Calu3 (cell line): ENCODE results near the gene PORCN. TPM values are rescaled to one million over a fixed set of nuclear protein-coding genes. Genes with fewer than 3 reads are reported as not detected.

ENCODE experiments used
- BruUV-seq: library from RNA; stranded (reverse); fragments of 400-500 nt; replicated peaks from 2 replicates; lab custom pipeline; 2021; lab: Mats Ljungman, UMichigan
- CTCF ChIA-PET: fragments of 300-600 bp; sonication (Branson Sonifier 250); formaldehyde crosslinking; loops from one replicate; lab custom pipeline; 2022; ENCODE audit warnings: antibody characterized with exemption; lab: Charles Lee
- DNase-seq: peaks from one replicate; pipeline ENCODE4 v3.0.0; 2022
- H3K27ac Mint-ChIP-seq: one replicate; pipeline ENCODE4 v1.8.0; 2022; ENCODE audit warnings: mixed read lengths; ENCODE audit not compliant: unreplicated experiment
- H3K27me3 Mint-ChIP-seq: one replicate; pipeline ENCODE4 v1.8.0; 2022; ENCODE audit warnings: mixed read lengths; ENCODE audit not compliant: unreplicated experiment
- H3K36me3 Mint-ChIP-seq: one replicate; pipeline ENCODE4 v1.8.0; 2022; ENCODE audit warnings: mild to moderate bottlenecking, moderate library complexity, mixed read lengths; ENCODE audit not compliant: insufficient read depth, unreplicated experiment
- H3K4me1 Mint-ChIP-seq: one replicate; pipeline ENCODE4 v1.8.0; 2022; ENCODE audit warnings: mild to moderate bottlenecking, low read depth, mixed read lengths; ENCODE audit not compliant: unreplicated experiment
- H3K4me3 Mint-ChIP-seq: one replicate; pipeline ENCODE4 v1.8.0; 2022; ENCODE audit warnings: mild to moderate bottlenecking, low read depth, moderate library complexity, mixed read lengths; ENCODE audit not compliant: unreplicated experiment
- H3K9me3 Mint-ChIP-seq: one replicate; pipeline ENCODE4 v1.8.0; 2022; ENCODE audit warnings: low read depth, mixed read lengths; ENCODE audit not compliant: unreplicated experiment
- intact Hi-C: fragments of 100-400 bp; cut with micrococcal nuclease; formaldehyde crosslinking; loops from one replicate; pipeline ENCODE4 v1.10.0; 2022; ENCODE audit not compliant: unreplicated experiment
- total RNA-seq: library from RNA; stranded (reverse); gene quantifications from 2 replicates; pipeline ENCODE4 v1.2.3, GENCODE V29; 2022
- TF ChIP-seq, protein P1 (sequence below): fragments of 200-600 bp; IDR thresholded peaks from one replicate; pipeline ENCODE4 v1.8.0; 2022; ENCODE audit warnings: antibody characterized with exemption; ENCODE audit not compliant: unreplicated experiment

PORCN gene
- total RNA-seq, 1 experiment from 2014 or later, result 19.3 TPM

DNA sequence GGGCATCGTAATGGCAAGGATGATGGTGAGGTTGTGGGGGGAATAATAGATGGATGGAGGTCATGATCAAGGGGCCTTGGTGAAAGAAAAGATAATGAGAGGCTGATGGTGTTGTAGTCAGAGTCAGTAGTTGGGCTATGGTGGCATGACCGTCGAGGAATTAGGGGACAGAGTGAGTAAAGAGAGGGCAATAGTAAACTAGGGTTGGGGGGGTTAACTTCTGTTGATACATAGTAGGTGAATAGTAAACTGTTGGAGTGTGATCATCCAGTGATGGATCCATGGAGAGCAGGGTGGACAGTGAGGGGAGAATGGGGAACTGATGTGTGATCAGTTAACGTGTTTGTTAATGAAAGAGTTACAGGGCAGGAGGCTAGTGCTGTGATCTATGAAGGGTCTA, 31.9 kb upstream of the PORCN start:
- peaks cover 57% of the 10 kb centered on the region for H3K36me3 Mint-ChIP-seq
- peak overlapping the region; percentile 78 for H3K4me3 Mint-ChIP-seq
- TF ChIP-seq, protein P1, sequence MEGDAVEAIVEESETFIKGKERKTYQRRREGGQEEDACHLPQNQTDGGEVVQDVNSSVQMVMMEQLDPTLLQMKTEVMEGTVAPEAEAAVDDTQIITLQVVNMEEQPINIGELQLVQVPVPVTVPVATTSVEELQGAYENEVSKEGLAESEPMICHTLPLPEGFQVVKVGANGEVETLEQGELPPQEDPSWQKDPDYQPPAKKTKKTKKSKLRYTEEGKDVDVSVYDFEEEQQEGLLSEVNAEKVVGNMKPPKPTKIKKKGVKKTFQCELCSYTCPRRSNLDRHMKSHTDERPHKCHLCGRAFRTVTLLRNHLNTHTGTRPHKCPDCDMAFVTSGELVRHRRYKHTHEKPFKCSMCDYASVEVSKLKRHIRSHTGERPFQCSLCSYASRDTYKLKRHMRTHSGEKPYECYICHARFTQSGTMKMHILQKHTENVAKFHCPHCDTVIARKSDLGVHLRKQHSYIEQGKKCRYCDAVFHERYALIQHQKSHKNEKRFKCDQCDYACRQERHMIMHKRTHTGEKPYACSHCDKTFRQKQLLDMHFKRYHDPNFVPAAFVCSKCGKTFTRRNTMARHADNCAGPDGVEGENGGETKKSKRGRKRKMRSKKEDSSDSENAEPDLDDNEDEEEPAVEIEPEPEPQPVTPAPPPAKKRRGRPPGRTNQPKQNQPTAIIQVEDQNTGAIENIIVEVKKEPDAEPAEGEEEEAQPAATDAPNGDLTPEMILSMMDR, result no peak
- H3K27me3 Mint-ChIP-seq, result no peaks in the 10 kb centered on the region
- H3K27ac Mint-ChIP-seq, result peak overlapping the region; percentile 97
- intact Hi-C loops, result no loop called here
- CTCF ChIA-PET, result no interaction called here
- BruUV-seq, result no TSS peak
- no peak for DNase-seq
- H3K9me3 Mint-ChIP-seq, result no peaks in the 10 kb centered on the region
- H3K4me1 Mint-ChIP-seq, result peaks cover 32% of the 10 kb centered on the region

DNA sequence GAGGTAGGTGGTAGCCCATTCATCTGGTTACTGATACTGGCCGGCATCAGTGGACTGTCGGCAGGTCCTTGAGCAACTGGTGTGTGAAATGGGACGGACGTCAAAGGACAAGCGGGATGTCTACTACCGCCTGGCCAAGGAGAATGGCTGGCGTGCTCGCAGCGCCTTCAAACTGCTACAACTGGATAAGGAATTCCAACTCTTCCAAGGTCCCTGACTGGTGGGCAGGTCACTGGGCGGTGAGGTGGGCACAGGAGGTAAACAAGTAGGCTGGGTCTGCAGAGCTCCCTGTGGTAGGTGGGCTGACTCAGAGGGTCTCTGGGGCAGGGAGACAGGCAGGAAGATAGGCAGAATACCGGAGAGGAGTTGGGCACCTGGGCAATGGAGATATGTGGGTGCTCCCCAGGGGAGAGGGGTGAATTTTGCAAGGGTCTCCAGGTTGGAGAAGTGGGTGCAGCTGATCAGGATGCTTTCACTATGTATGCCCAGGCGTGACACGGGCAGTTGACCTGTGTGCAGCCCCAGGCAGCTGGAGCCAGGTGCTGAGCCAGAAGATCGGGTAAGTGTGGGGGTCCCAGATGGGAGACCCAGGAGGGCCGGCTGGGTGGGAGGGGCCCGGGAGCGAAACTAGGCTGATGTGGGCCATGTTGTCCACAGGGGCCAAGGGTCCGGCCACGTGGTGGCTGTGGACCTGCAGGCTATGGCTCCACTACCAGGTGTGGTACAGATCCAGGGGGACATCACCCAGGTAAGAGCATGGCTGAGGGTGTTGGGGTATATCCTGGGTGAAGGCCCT, 30.6 kb upstream of the PORCN start:
- Mint-ChIP-seq H3K36me3 (peaks cover 60% of the 10 kb centered on the region), H3K4me3 (peak overlapping the region; percentile 78), H3K9me3 (no peaks in the 10 kb centered on the region), H3K4me1 (peaks cover 32% of the 10 kb centered on the region), H3K27ac (peak overlapping the region; percentile 97), H3K27me3 (no peaks in the 10 kb centered on the region)
- intact Hi-C loops, result no loop called here
- BruUV-seq, result no TSS peak
- CTCF ChIA-PET, result interaction anchor here (0.6 kb wide), 1 partner anchor 896 kb away, joined by 6 read pairs; no protein-coding TSS in a partner anchor
- TF ChIP-seq, protein P1, result no peak
- DNase-seq, result no peak

DNA sequence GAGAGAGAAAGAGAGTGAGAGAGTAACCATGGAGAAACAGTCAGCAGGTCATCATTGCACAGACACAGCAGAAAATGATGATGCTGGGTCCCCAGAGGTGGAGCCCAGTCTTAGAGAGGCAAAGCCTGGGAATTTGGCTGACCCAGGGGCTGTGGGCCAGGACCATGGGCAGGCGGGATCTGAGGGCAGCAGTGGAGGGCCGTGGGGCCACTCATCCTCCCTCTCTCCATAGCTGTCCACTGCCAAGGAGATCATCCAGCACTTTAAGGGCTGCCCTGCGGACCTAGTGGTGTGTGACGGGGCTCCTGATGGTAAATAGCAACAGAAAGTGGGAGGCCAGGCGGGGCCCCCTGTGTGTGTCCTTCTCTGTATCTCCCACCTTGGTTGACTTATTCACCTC, 30.0 kb upstream of the PORCN start:
- CTCF ChIA-PET, result interaction anchor here (0.6 kb wide), 1 partner anchor 897 kb away, joined by 6 read pairs; no protein-coding TSS in a partner anchor
- peaks cover 66% of the 10 kb centered on the region for H3K36me3 Mint-ChIP-seq
- intact Hi-C loops, result no loop called here
- no peaks in the 10 kb centered on the region for H3K9me3 Mint-ChIP-seq
- TF ChIP-seq, protein P1, result no peak
- DNase-seq, result no peak
- H3K27me3 Mint-ChIP-seq, result no peaks in the 10 kb centered on the region
- H3K4me1 Mint-ChIP-seq, result peaks cover 32% of the 10 kb centered on the region
- BruUV-seq, result no TSS peak
- H3K4me3 Mint-ChIP-seq, result peak overlapping the region; percentile 37
- peak overlapping the region; percentile 79 for H3K27ac Mint-ChIP-seq

DNA sequence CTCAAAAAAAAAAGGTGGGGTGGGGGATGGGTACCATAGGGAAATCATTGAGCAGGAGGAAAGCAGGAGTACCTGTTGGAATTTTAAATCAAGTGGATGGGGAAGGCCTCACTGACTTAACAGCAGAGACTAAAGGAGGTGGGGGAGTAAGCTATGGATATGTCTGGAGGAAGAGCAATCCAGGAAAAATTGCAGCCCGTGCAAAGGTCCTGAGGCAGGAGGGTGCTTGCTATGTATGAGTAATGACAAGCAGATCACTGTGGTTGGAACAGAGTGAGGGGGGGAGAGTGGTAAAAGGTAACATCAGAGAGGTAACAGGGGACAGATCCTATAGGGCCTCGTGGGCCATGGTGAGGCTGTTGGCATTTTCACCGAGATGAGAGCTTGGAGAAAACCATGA, 28.6 kb upstream of the PORCN start:
- peaks cover 32% of the 10 kb centered on the region for H3K4me1 Mint-ChIP-seq
- H3K27ac Mint-ChIP-seq, result peak overlapping the region; percentile 62
- intact Hi-C loops, result no loop called here
- no peak overlapping the region for H3K4me3 Mint-ChIP-seq
- TF ChIP-seq, protein P1, result no peak
- DNase-seq, result no peak
- peaks cover 65% of the 10 kb centered on the region for H3K36me3 Mint-ChIP-seq
- CTCF ChIA-PET, result no interaction called here
- no TSS peak for BruUV-seq
- no peaks in the 10 kb centered on the region for H3K27me3 Mint-ChIP-seq
- no peaks in the 10 kb centered on the region for H3K9me3 Mint-ChIP-seq
